Smooth muscle cell (in vitro differentiated cells): ENCODE data around the gene MPHOSPH10. TPM values are rescaled to one million over a fixed set of nuclear protein-coding genes. Genes with fewer than 3 reads are reported as not detected.

Experiments
- DNase-seq: peaks from one replicate; lab custom pipeline; 2025; ENCODE audit not compliant: unreplicated experiment; lab: John Stamatoyannopoulos, UW
- H2AFZ ChIP-seq: fragments of 200-600 bp; sonication (generic); 2 replicates; pipeline ENCODE4 v1.6.0; 2016; ENCODE audit warnings: antibody characterized with exemption, low read depth, mild to moderate bottlenecking
- H3F3A ChIP-seq: fragments of 200-600 bp; sonication (generic); 2 replicates; pipeline ENCODE4 v1.6.0; 2017; ENCODE audit warnings: antibody characterized with exemption, low read depth
- H3K27ac ChIP-seq: fragments of 200-600 bp; sonication (generic); 2 replicates; pipeline ENCODE4 v1.5.1; 2016; ENCODE audit warnings: low read depth, mild to moderate bottlenecking
- H3K27me3 ChIP-seq: fragments of 200-600 bp; sonication (generic); 2 replicates; pipeline ENCODE4 v1.6.1; 2016; ENCODE audit warnings: low read depth, mild to moderate bottlenecking
- H3K36me3 ChIP-seq: fragments of 200-600 bp; sonication (generic); 2 replicates; pipeline ENCODE4 v1.5.1; 2016; ENCODE audit warnings: low read depth
- H3K4me1 ChIP-seq: fragments of 200-600 bp; sonication (generic); 2 replicates; pipeline ENCODE4 v1.5.1; 2016; ENCODE audit warnings: low read depth
- H3K4me2 ChIP-seq: fragments of 200-600 bp; sonication (generic); 2 replicates; pipeline ENCODE4 v1.6.0; 2016; ENCODE audit warnings: mild to moderate bottlenecking
- H3K4me3 ChIP-seq: fragments of 200-600 bp; sonication (generic); 2 replicates; pipeline ENCODE4 v1.5.1; 2016; ENCODE audit warnings: mild to moderate bottlenecking
- H3K79me2 ChIP-seq: fragments of 200-600 bp; sonication (generic); 2 replicates; pipeline ENCODE4 v1.6.0; 2016; ENCODE audit warnings: low read depth, mild to moderate bottlenecking
- H3K9ac ChIP-seq: fragments of 200-600 bp; sonication (generic); 2 replicates; pipeline ENCODE4 v1.6.0; 2016; ENCODE audit warnings: low read depth
- H3K9me3 ChIP-seq: fragments of 200-600 bp; sonication (generic); replicated peaks from 2 replicates; pipeline ENCODE4 v1.5.1; 2016; ENCODE audit warnings: low read depth
- H4K20me1 ChIP-seq: fragments of 200-600 bp; sonication (generic); 2 replicates; pipeline ENCODE4 v1.6.0; 2016; ENCODE audit warnings: low read depth
- WGBS: methylation state at CpG from one replicate; pipeline ENCODE4 v1.1.7; 2016; ENCODE audit warnings: low lambda C conversion rate; 5-methylcytosine and 5-hydroxymethylcytosine counted together
- polyA plus RNA-seq: library from polyadenylated mRNA; unstranded; fragments of >200 nt; fragmentation: Nextera tagmentation; extraction: Ambion mirVana; gene quantifications from 2 replicates; pipeline ENCODE4 v1.2.1, GENCODE V29; 2016
- total RNA-seq: library from RNA; depleted of rRNA; stranded (reverse); fragments of >200 nt; gene quantifications from 2 replicates; pipeline ENCODE4 v1.2.3, GENCODE V29; 2014
- TF ChIP-seq, protein P1 (sequence below): fragments of 200-600 bp; sonication (generic); IDR thresholded peaks from 2 replicates; pipeline ENCODE4 v1.5.1; 2017; ENCODE audit warnings: borderline replicate concordance, mild to moderate bottlenecking, antibody characterized with exemption; ENCODE audit not compliant: insufficient read depth, poor library complexity, severe bottlenecking

MPHOSPH10 gene
- total and polyA plus RNA-seq, 2 experiments from 2014 or later = 27.3 to 49.8 TPM

GRCh38 chr2:71113843-71114242 is 16.6 kb upstream of the MPHOSPH10 start:
- Histone ChIP-seq H3K27ac (no peak overlapping the region), H3K4me2 (no peak overlapping the region), H4K20me1 (peaks cover 4% of the 10 kb centered on the region), H3K27me3 (no peaks in the 10 kb centered on the region), H3K9me3 (no peaks in the 10 kb centered on the region), H3K4me1 (no peaks in the 10 kb centered on the region), H2AFZ (no peak overlapping the region), H3K36me3 (peaks cover 17% of the 10 kb centered on the region), H3K79me2 (peaks cover 7% of the 10 kb centered on the region), H3K9ac (no peak overlapping the region), H3K4me3 (no peak overlapping the region), H3F3A (peaks cover 11% of the 10 kb centered on the region)
- TF ChIP-seq, protein P1, sequence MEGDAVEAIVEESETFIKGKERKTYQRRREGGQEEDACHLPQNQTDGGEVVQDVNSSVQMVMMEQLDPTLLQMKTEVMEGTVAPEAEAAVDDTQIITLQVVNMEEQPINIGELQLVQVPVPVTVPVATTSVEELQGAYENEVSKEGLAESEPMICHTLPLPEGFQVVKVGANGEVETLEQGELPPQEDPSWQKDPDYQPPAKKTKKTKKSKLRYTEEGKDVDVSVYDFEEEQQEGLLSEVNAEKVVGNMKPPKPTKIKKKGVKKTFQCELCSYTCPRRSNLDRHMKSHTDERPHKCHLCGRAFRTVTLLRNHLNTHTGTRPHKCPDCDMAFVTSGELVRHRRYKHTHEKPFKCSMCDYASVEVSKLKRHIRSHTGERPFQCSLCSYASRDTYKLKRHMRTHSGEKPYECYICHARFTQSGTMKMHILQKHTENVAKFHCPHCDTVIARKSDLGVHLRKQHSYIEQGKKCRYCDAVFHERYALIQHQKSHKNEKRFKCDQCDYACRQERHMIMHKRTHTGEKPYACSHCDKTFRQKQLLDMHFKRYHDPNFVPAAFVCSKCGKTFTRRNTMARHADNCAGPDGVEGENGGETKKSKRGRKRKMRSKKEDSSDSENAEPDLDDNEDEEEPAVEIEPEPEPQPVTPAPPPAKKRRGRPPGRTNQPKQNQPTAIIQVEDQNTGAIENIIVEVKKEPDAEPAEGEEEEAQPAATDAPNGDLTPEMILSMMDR = no peak
- WGBS = 97% methylated on average over 1 of the region's 1 CpG
- no peak for DNase-seq

GRCh38 chr2:71117063-71117462 is 13.4 kb upstream of the MPHOSPH10 start:
- Histone ChIP-seq H3K9me3 (no peaks in the 10 kb centered on the region), H2AFZ (no peak overlapping the region), H3F3A (no peaks in the 10 kb centered on the region), H3K9ac (no peak overlapping the region), H3K27me3 (no peaks in the 10 kb centered on the region), H3K4me3 (no peak overlapping the region), H3K27ac (no peak overlapping the region), H3K79me2 (peaks cover 15% of the 10 kb centered on the region), H3K4me1 (no peaks in the 10 kb centered on the region), H4K20me1 (peaks cover 28% of the 10 kb centered on the region), H3K4me2 (no peak overlapping the region), H3K36me3 (peaks cover 14% of the 10 kb centered on the region)
- DNase-seq = no peak
- TF ChIP-seq, protein P1 = no peak

DNA sequence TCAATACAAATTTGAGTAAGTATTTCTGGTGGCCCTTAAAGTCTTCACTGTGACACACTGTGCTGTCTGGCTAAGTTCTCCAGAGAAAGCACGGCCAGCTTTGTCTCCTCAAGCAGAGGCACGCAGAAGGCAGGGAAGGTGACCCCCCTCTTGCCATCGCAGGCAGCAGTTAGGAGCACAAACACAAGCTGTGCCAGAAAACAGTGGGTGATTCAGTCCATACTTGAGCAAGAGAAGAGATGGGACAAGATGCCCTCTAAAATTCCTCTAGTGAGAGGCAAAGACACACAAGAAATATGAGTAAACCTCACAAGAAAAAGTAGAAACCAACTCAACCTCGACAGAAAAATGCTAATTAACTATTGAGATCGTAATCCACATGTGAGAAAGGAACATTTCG is 10.2 kb upstream of the MPHOSPH10 start:
- no peaks in the 10 kb centered on the region for H3K9me3 ChIP-seq
- DNase-seq = no peak
- H2AFZ ChIP-seq = no peak overlapping the region
- H3K9ac ChIP-seq = no peak overlapping the region
- H3K27me3 ChIP-seq = no peaks in the 10 kb centered on the region
- H3K4me2 ChIP-seq = no peak overlapping the region
- peaks cover 7% of the 10 kb centered on the region for H3K36me3 ChIP-seq
- no peak overlapping the region for H3K27ac ChIP-seq
- H3K79me2 ChIP-seq = peaks cover 24% of the 10 kb centered on the region
- no peaks in the 10 kb centered on the region for H3F3A ChIP-seq
- peaks cover 44% of the 10 kb centered on the region for H4K20me1 ChIP-seq
- no peaks in the 10 kb centered on the region for H3K4me1 ChIP-seq
- TF ChIP-seq, protein P1 = no peak
- 94% methylated on average over 6 of the region's 6 CpGs for WGBS
- H3K4me3 ChIP-seq = no peak overlapping the region

DNA sequence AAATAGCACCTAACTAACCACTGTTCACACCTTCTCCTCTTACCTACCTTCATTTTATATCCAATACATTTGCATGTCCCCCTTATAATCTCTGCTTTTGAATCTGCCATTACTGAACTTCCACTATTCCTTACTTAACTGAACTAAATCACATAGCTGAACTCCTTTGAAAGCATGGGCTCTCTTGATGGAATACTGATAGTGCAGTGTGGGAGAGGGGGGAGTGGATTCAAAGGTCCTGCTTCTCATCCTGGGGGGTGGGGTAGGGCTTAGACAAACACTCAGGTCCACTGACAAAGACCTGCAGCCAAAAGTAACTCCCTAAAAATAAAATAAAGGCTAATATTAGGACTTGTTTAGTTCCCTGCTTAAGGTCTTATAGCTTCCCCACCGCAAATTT is 9.0 kb upstream of the MPHOSPH10 start:
- Histone ChIP-seq H3F3A (no peaks in the 10 kb centered on the region), H3K27ac (no peak overlapping the region), H3K4me2 (no peak overlapping the region), H2AFZ (no peak overlapping the region), H3K9me3 (no peaks in the 10 kb centered on the region), H3K4me1 (no peaks in the 10 kb centered on the region), H3K9ac (no peak overlapping the region), H4K20me1 (peaks cover 57% of the 10 kb centered on the region), H3K4me3 (no peak overlapping the region), H3K36me3 (peaks cover 7% of the 10 kb centered on the region), H3K79me2 (peaks cover 26% of the 10 kb centered on the region), H3K27me3 (no peaks in the 10 kb centered on the region)
- 100% methylated on average over 1 of the region's 1 CpG for WGBS
- TF ChIP-seq, protein P1 = no peak
- no peak for DNase-seq
